Pancreas (tissue), 10 donors: ENCODE measurements around the gene CTDP1. TPM values are rescaled to one million over a fixed set of nuclear protein-coding genes. Genes with fewer than 3 reads are reported as not detected.
"Not testable (repeated sequence)": the region's sequence is repeated elsewhere in the genome, so short reads cannot be mapped to it uniquely, and the experiment has no call there.

ENCODE experiments used
- ATAC-seq, 4 donors: fragments of 200-7000 bp; cut with Tn5 transposase; one replicate each; pipeline versions ENCODE4 v1.8.0 to v1.9.1; 2020; ENCODE audit warnings: mild to moderate bottlenecking in 4 of 4, moderate library complexity in 4 of 4
- DNase-seq, 6 donors: peaks; one replicate each; pipeline ENCODE4 v3.0.0-alpha.2; 2020
- FAIRE-seq: peaks from 2 replicates; lab custom pipeline; 2012; peaks lifted over from hg19 to GRCh38; lab: Jason Lieb, UNC
- H3K27ac ChIP-seq, 4 donors: fragments of 200-600 bp; sonication (generic); 1 replicate in 3 of 4; 2 replicates in 1 of 4; pipeline versions ENCODE4 v1.5.0 to v1.8.0; 2020
- H3K27me3 ChIP-seq, 4 donors: fragments of 200-600 bp; one replicate each; pipeline ENCODE4 v1.8.0; 2021
- H3K36me3 ChIP-seq, 3 donors: fragments of 200-600 bp; sonication (generic) in 1 of 3; one replicate each; pipeline versions ENCODE4 v1.5.0 to v1.8.0; 2020 to 2021
- H3K4me1 ChIP-seq, 3 donors: fragments of 200-600 bp; one replicate each; pipeline ENCODE4 v1.8.0; 2021
- H3K4me3 ChIP-seq, 4 donors: fragments of 200-600 bp; sonication (generic) in 2 of 4; one replicate each; pipeline versions ENCODE4 v1.5.0 to v1.8.0; 2020 to 2021
- H3K9me3 ChIP-seq, 4 donors: fragments of 200-600 bp; one replicate each; pipeline ENCODE4 v1.8.0; 2021
- WGBS, 2 donors: extraction: QIAGEN DNeasy Blood & Tissue Kit; methylation state at CpG; one replicate each; pipeline ENCODE4 v1.1.7; 2013; 5-methylcytosine and 5-hydroxymethylcytosine counted together
- intact Hi-C, 3 donors: fragments of 100-400 bp; cut with DNase I; formaldehyde crosslinking; loops; one replicate each; pipeline versions ENCODE4 v1.11.1 to v1.14.2; 2022
- polyA plus RNA-seq, 2 donors: library from polyadenylated mRNA; stranded (reverse); fragments of 200-250 nt; gene quantifications; one replicate each; pipeline ENCODE4 v1.2.3, GENCODE V29; 2013
- total RNA-seq, 6 donors: library from RNA; stranded (reverse); fragmentation: NEBNext Ultra II Directional in 4 of 6; extraction: Animal tissue kit (Norgen Biotek cat#: 25700) in 4 of 6; gene quantifications; one replicate each; pipeline versions ENCODE4 v1.2.1 to v1.2.4, GENCODE V29; 2021 to 2023
- TF ChIP-seq, protein P1 (sequence below), 4 donors: fragments of 200-600 bp; sonication (generic) in 3 of 4; IDR thresholded peaks; one replicate each; pipeline versions ENCODE4 v1.5.0 to v1.8.0; 2021; ENCODE audit warnings: antibody characterized with exemption in 4 of 4
- donor health status: healthy with polysubstance abuse.
- donor health status: DM: no; HTN: no; CAD: no; lungs with moderate emphysema.
- donor health status: DM: no; HTN: no; CAD: no.
- donor health status: control.
- donor health status: control.
- donor health status: Bipolar disorder and iron deficiency.
- donor health status: DM: yes; HTN: yes; CAD: no.
- donor health status: DM: no; HTN: no; CAD: no.
- donor health status: DM: no; HTN: no; CAD: no.
- donor health status: DM: yes; HTN: yes; CAD: no.

CTDP1 gene
- total and polyA plus RNA-seq, 8 donors: 9.8 to 14.4 (median 10.5) TPM

DNA sequence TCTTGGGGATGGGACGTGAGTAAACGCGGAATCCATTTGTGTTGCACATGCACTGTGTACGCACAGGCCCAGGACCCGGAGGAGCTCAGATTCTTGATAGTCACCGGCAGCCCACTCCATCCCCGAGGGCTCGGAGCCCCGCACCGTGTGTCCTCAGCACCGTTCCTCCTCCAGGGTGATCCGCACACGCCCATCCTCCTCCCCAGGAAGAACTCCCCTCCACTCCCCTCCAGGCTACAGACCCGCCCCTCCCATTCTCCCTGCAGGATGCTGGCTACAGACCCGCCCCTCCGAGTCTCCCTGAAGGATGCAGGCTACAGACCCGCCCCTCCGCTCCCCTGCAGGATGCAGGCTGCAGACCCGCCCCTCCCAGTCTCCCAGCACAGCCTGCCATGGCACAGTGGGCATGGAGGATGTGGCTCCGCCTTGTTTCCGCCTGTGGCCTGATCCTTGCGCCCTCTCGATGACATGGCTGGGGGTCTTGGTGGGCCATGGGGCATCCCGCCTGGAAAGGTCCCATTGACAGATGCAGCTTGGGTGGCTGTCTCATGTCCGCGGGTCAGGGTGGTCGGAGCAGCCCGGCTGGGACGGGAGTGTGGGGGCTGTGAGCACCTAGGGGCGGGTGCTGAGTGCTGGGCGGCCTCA is 14.1 kb downstream of the CTDP1 start:
- Histone ChIP-seq H3K4me1 (no peaks in the 10 kb centered on the region), H3K9me3 (no peaks in the 10 kb centered on the region), H3K4me3 (no peak overlapping the region), H3K36me3 (peaks cover 0 to 20% (median 0%) of the 10 kb centered on the region in 3 donors), H3K27ac (no peak overlapping the region), H3K27me3 (no peaks in the 10 kb centered on the region)
- TF ChIP-seq, protein P1, sequence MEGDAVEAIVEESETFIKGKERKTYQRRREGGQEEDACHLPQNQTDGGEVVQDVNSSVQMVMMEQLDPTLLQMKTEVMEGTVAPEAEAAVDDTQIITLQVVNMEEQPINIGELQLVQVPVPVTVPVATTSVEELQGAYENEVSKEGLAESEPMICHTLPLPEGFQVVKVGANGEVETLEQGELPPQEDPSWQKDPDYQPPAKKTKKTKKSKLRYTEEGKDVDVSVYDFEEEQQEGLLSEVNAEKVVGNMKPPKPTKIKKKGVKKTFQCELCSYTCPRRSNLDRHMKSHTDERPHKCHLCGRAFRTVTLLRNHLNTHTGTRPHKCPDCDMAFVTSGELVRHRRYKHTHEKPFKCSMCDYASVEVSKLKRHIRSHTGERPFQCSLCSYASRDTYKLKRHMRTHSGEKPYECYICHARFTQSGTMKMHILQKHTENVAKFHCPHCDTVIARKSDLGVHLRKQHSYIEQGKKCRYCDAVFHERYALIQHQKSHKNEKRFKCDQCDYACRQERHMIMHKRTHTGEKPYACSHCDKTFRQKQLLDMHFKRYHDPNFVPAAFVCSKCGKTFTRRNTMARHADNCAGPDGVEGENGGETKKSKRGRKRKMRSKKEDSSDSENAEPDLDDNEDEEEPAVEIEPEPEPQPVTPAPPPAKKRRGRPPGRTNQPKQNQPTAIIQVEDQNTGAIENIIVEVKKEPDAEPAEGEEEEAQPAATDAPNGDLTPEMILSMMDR (IDR thresholded peaks at IDR 0.05): no peak
- ATAC-seq (no peak), DNase-seq (no peak), FAIRE-seq (no peak)
- 88 to 90% methylated on average over 29 to 31 of the region's 31 CpGs for WGBS, 2 donors
- intact Hi-C loops: no loop called here

DNA sequence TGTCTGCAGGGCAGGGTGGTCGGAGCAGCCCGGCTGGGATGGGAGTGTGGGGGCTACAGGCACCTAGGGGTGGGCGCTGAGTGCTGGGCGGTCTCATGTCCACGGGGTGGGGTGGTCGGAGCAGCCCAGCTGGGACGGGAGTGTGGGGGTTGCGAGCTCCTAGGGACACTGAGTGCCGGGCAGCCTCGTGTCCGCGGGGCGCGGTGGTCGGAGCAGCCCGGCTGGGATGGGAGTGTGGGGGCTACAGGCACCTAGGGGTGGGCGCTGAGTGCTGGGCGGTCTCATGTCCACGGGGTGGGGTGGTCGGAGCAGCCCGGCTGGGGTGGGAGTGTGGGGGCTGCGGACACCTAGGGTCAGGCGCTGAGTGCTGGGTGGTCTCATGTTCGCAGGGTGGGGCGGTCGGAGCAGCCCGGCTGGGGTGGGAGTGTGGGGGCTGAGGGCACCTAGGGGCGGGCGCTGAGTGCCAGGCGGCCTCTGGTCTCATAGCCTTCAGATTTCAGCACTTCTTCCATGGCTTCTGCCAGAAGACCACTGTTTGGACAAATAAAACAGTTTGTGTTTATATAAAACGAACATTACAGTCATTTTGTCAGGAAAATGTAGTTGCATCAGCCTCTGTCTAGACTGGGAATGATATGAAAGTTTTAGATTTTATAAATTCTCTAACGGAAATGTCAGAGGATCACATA is 14.7 kb downstream of the CTDP1 start:
- H3K4me1 ChIP-seq, ATAC-seq, FAIRE-seq, intact Hi-C loops, H3K4me3 ChIP-seq, H3K27me3 ChIP-seq, H3K27ac ChIP-seq, H3K9me3 ChIP-seq: not testable (repeated sequence)
- peak in 1 of 6 donors; percentile 37 for DNase-seq
- H3K36me3 ChIP-seq: peaks cover 0 to 25% (median 0%) of the 10 kb centered on the region in 3 donors
- WGBS, 2 donors: 88 to 92% methylated on average over 16 to 32 of the region's 32 CpGs

DNA sequence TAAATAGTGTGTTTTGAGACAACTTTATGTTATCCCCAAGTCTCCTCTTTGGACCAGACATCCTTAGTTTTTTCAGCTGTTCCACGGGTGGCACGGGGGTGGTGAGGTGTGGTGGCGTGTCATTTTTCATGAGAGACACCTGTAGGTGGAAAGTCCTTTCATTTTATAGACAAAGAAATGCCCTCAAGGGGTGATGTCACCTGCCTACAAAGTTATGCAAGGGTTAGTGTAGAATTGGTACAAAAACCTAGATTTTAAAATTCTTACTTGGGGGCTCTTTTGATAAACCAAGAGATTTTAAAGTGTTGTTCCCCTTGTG is 15.3 kb downstream of the CTDP1 start:
- DNase-seq (no peak), FAIRE-seq (no peak), ATAC-seq (no peak)
- TF ChIP-seq, protein P1 (IDR thresholded peaks at IDR 0.05): no peak
- H3K4me3 ChIP-seq: no peak overlapping the region
- no peak overlapping the region for H3K27ac ChIP-seq
- H3K9me3 ChIP-seq: no peaks in the 10 kb centered on the region
- H3K36me3 ChIP-seq: peaks cover 0 to 30% (median 0%) of the 10 kb centered on the region in 3 donors
- H3K4me1 ChIP-seq: no peaks in the 10 kb centered on the region
- intact Hi-C loops: no loop called here
- WGBS, 2 donors: 87 to 91% methylated on average over 3 of the region's 3 CpGs
- no peaks in the 10 kb centered on the region for H3K27me3 ChIP-seq

DNA sequence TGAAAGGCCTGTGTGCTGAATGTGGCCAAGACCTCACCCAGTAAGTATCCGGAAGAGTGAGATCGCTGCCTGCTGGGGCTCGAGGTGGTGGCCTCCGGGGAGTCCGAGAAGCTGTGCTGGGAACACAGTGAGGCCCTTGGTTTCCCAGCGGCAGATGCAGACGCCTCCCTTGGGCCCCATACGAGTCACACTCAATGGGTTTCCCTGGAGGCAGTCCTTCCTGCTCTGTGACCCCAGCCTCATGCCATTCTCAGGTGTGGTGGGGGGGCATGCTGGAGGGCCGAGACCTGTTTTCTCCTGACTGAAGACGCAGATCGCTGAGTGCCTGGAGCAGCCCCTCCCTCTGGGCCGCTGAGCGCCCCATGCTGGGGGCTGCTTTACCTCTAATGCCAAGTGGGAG is 15.7 kb downstream of the CTDP1 start:
- Histone ChIP-seq H3K4me3 (no peak overlapping the region), H3K27ac (no peak overlapping the region), H3K4me1 (no peaks in the 10 kb centered on the region), H3K36me3 (peaks cover 0 to 34% (median 0%) of the 10 kb centered on the region in 3 donors), H3K27me3 (no peaks in the 10 kb centered on the region), H3K9me3 (no peaks in the 10 kb centered on the region)
- ATAC-seq (no peak), DNase-seq (no peak), FAIRE-seq (no peak)
- TF ChIP-seq, protein P1 (IDR thresholded peaks at IDR 0.05): no peak
- 95 to 98% methylated on average over 13 of the region's 13 CpGs for WGBS, 2 donors
- intact Hi-C loops: no loop called here

DNA sequence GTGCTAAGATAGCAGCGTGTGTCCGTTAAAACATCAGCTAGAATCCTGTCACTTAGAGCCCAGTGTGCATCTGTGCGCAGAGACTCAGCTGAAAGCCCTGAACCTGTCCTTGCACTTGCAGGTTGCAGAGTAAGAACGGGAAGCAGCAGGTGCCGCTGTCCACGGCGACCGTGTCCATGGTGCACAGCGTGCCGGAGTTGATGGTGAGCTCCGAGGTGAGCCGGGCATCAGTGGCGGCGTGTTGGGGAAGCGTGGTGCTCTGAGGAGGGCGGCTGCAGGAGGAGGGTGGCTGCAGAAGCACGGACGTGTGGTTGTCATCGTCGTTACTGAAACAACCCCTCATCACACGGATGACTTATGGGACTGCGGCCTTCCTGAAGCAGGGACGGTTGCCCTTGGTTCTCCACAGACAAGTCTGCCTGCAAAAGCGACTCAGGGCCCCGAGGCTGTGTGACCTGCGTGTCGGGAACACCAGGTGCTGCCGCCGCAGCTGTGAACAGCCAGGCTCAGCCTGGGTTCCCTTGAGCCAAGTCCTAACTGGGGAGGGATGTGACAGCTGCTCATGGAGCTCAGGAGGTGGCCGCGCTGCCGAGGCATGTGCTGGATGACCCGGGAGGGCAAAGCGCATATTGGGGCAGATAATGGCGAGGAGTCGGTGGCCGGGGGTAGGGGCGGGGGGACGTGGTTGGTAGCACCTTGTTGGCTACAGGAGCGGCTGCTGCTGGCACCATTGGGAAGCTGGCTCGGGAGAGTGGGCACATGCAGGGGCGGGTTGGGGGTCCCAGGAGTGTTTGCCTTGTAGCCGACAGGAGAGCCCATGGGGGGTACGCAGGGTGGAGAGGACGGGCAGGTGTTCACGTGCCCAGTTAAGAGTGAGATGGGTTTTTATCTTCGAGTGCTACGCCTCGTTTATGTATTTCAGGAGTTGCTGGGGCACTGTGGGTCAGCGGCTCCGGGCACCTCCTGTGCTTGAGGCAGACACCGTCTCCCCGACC is 16.6 kb downstream of the CTDP1 start:
- no peak for ATAC-seq
- no peak for FAIRE-seq
- 93% methylated on average over 53 of the region's 53 CpGs for WGBS, 2 donors

More for the DNA sequence above, 16.6 kb downstream of the CTDP1 start:
- H3K36me3 ChIP-seq: peaks cover 0 to 42% (median 0%) of the 10 kb centered on the region in 3 donors
- no peaks in the 10 kb centered on the region for H3K9me3 ChIP-seq
- no peak for DNase-seq
- no peaks in the 10 kb centered on the region for H3K27me3 ChIP-seq
- no peak overlapping the region for H3K4me3 ChIP-seq
- no peak overlapping the region for H3K27ac ChIP-seq
- intact Hi-C loops: no loop called here
- TF ChIP-seq, protein P1 (IDR thresholded peaks at IDR 0.05): no peak
- H3K4me1 ChIP-seq: no peaks in the 10 kb centered on the region
